SH-SY5Y (cell line): ENCODE data around the gene MAP1B.

ENCODE experiments used
- GATA2 ChIP-seq: IDR thresholded peaks from 2 replicates; pipeline ENCODE4 v1.6.1; 2011; ENCODE audit warnings: mild to moderate bottlenecking, low read depth, low read length
- GATA3 ChIP-seq: IDR thresholded peaks from 2 replicates; pipeline ENCODE4 v1.6.1; 2011; ENCODE audit warnings: low read depth, mild to moderate bottlenecking, low read length, moderate library complexity

DNA sequence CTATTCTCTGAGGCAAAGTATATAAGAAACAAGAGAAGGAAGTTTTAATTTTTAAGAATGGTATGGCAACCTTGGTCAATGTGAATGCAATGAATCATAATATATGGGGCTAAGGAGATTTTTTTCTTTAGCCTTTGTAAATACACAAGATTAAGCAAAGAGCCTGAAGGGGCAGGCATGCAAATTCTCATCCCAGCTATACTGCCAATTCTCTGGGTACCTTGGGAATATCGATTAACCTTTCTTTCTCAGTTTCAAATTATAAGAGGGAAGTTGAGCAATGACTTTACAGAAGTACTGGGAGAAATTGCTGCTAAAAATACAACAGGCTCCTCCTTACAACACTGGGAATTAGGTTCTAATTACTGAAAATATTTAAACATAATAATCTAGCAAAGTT, 115.2 kb downstream of the MAP1B start:
- TF ChIP-seq GATA2: no peak
- no peak for TF ChIP-seq GATA3
